Pancreas (tissue), 10 donors: ENCODE results near the gene SNX24. TPM values are rescaled to one million over a fixed set of nuclear protein-coding genes. Genes with fewer than 3 reads are reported as not detected.

Source experiments
- ATAC-seq, 4 donors: fragments of 200-7000 bp; cut with Tn5 transposase; one replicate each; pipeline versions ENCODE4 v1.8.0 to v1.9.1; 2020; ENCODE audit warnings: mild to moderate bottlenecking in 4 of 4, moderate library complexity in 4 of 4
- DNase-seq, 6 donors: peaks; one replicate each; pipeline ENCODE4 v3.0.0-alpha.2; 2020
- FAIRE-seq: peaks from 2 replicates; lab custom pipeline; 2012; peaks lifted over from hg19 to GRCh38; lab: Jason Lieb, UNC
- H3K27ac ChIP-seq, 4 donors: fragments of 200-600 bp; sonication (generic); 1 replicate in 3 of 4; 2 replicates in 1 of 4; pipeline versions ENCODE4 v1.5.0 to v1.8.0; 2020
- H3K27me3 ChIP-seq, 4 donors: fragments of 200-600 bp; one replicate each; pipeline ENCODE4 v1.8.0; 2021
- H3K36me3 ChIP-seq, 3 donors: fragments of 200-600 bp; sonication (generic) in 1 of 3; one replicate each; pipeline versions ENCODE4 v1.5.0 to v1.8.0; 2020 to 2021
- H3K4me1 ChIP-seq, 3 donors: fragments of 200-600 bp; one replicate each; pipeline ENCODE4 v1.8.0; 2021
- H3K4me3 ChIP-seq, 4 donors: fragments of 200-600 bp; sonication (generic) in 2 of 4; one replicate each; pipeline versions ENCODE4 v1.5.0 to v1.8.0; 2020 to 2021
- H3K9me3 ChIP-seq, 4 donors: fragments of 200-600 bp; one replicate each; pipeline ENCODE4 v1.8.0; 2021
- CTCF ChIP-seq, 4 donors: fragments of 200-600 bp; sonication (generic) in 3 of 4; IDR thresholded peaks; one replicate each; pipeline versions ENCODE4 v1.5.0 to v1.8.0; 2021; ENCODE audit warnings: antibody characterized with exemption in 4 of 4
- WGBS, 2 donors: extraction: QIAGEN DNeasy Blood & Tissue Kit; methylation state at CpG; one replicate each; pipeline ENCODE4 v1.1.7; 2013; 5-methylcytosine and 5-hydroxymethylcytosine counted together
- intact Hi-C, 3 donors: fragments of 100-400 bp; cut with DNase I; formaldehyde crosslinking; loops; one replicate each; pipeline versions ENCODE4 v1.11.1 to v1.14.2; 2022
- polyA plus RNA-seq, 2 donors: library from polyadenylated mRNA; stranded (reverse); fragments of 200-250 nt; gene quantifications; one replicate each; pipeline ENCODE4 v1.2.3, GENCODE V29; 2013
- total RNA-seq, 6 donors: library from RNA; stranded (reverse); fragmentation: NEBNext Ultra II Directional in 4 of 6; extraction: Animal tissue kit (Norgen Biotek cat#: 25700) in 4 of 6; gene quantifications; one replicate each; pipeline versions ENCODE4 v1.2.1 to v1.2.4, GENCODE V29; 2021 to 2023
- donor health status: healthy with polysubstance abuse.
- donor health status: DM: no; HTN: no; CAD: no; lungs with moderate emphysema.
- donor health status: DM: no; HTN: no; CAD: no.
- donor health status: control.
- donor health status: control.
- donor health status: Bipolar disorder and iron deficiency.
- donor health status: DM: yes; HTN: yes; CAD: no.
- donor health status: DM: no; HTN: no; CAD: no.
- donor health status: DM: no; HTN: no; CAD: no.
- donor health status: DM: yes; HTN: yes; CAD: no.

The SNX24 gene
- total and polyA plus RNA-seq, 8 donors = 5.2 to 10.0 (median 6.9) TPM

GRCh38 chr5:123035360-123035917 is 190.0 kb downstream of the SNX24 start:
- H3K36me3 ChIP-seq = no peaks in the 10 kb centered on the region
- no peak for TF ChIP-seq CTCF (IDR thresholded peaks at IDR 0.05)
- FAIRE-seq = no peak
- no peaks in the 10 kb centered on the region for H3K9me3 ChIP-seq
- H3K4me3 ChIP-seq = peak overlapping the region; percentile 71 to 87 (median 84)
- H3K4me1 ChIP-seq = peaks cover 0 to 9% (median 0%) of the 10 kb centered on the region in 3 donors
- ATAC-seq = peak in 3 of 4 donors; percentile 34 to 57 (median 44)
- H3K27ac ChIP-seq = peak overlapping the region; percentile 86 to 96 (median 91)
- 1 to 2% methylated on average over 27 of the region's 27 CpGs for WGBS, 2 donors
- intact Hi-C loops = no loop called here
- DNase-seq = peak; percentile 34 to 66 (median 52)
- H3K27me3 ChIP-seq = no peaks in the 10 kb centered on the region

GRCh38 chr5:123035918-123036390 is 190.5 kb downstream of the SNX24 start:
- Histone ChIP-seq H3K9me3 (no peaks in the 10 kb centered on the region), H3K27ac (peak overlapping the region; percentile 86 to 96 (median 91)), H3K27me3 (no peaks in the 10 kb centered on the region), H3K36me3 (no peaks in the 10 kb centered on the region), H3K4me1 (peaks cover 0 to 9% (median 0%) of the 10 kb centered on the region in 3 donors), H3K4me3 (peak overlapping the region; percentile 71 to 87 (median 84))
- WGBS, 2 donors = 0 to 1% methylated on average over 31 to 40 of the region's 40 CpGs
- DNase-seq (peak; percentile 61 to 89 (median 71)), ATAC-seq (peak; percentile 63 to 75 (median 68)), FAIRE-seq (no peak)
- no peak for TF ChIP-seq CTCF (IDR thresholded peaks at IDR 0.05)
- intact Hi-C loops = no loop called here

- WGBS, 2 donors = 0 to 1% methylated on average over 69 to 84 of the region's 84 CpGs
- intact Hi-C loops = no loop called here
- H3K4me1 ChIP-seq = peaks cover 0 to 9% (median 0%) of the 10 kb centered on the region in 3 donors
- no peak for FAIRE-seq
- peak; percentile 91 to 97 (median 95) for ATAC-seq
- H3K9me3 ChIP-seq = no peaks in the 10 kb centered on the region
- no peaks in the 10 kb centered on the region for H3K36me3 ChIP-seq
- H3K27me3 ChIP-seq = no peaks in the 10 kb centered on the region
- H3K27ac ChIP-seq = peak within 1 kb of the TSS; percentile 86 to 96 (median 91)
- TF ChIP-seq CTCF (IDR thresholded peaks at IDR 0.05) = no peak
- DNase-seq = peak; percentile 89 to 96 (median 92)
- peak within 1 kb of the TSS; percentile 71 to 87 (median 84) for H3K4me3 ChIP-seq
Observed at GRCh38 chr5:123036391-123037103, 191.1 kb downstream of the SNX24 start, which contains the start of gene PPIC. TSS of gene PPIC (minus strand) at chr5:123036725. CDS start at chr5:123036625, 100 bp downstream.

- Histone ChIP-seq H3K4me1 (peaks cover 0 to 9% (median 0%) of the 10 kb centered on the region in 3 donors), H3K9me3 (no peaks in the 10 kb centered on the region), H3K4me3 (peak overlapping the region; percentile 71 to 87 (median 84)), H3K36me3 (no peaks in the 10 kb centered on the region), H3K27ac (peak overlapping the region; percentile 86 to 96 (median 91)), H3K27me3 (no peaks in the 10 kb centered on the region)
- FAIRE-seq (no peak), ATAC-seq (no peak), DNase-seq (no peak)
- WGBS, 2 donors = 1 to 2% methylated on average over 11 of the region's 11 CpGs
- intact Hi-C loops = no loop called here
- no peak for TF ChIP-seq CTCF (IDR thresholded peaks at IDR 0.05)
Observed at GRCh38 chr5:123037104-123037418, 191.6 kb downstream of the SNX24 start.
